HCT116 (cell line): Measurements from ENCODE around the gene PSTPIP2. TPM values are rescaled to one million over a fixed set of nuclear protein-coding genes. Genes with fewer than 3 reads are reported as not detected.

Source experiments
- ATAC-seq: fragments of 200-7000 bp; cut with Tn5 transposase; 2 replicates; pipeline ENCODE4 v1.9.1; 2020; ENCODE audit warnings: mild to moderate bottlenecking, moderate library complexity
- BruUV-seq: library from RNA; stranded (reverse); fragments of 400-500 nt; replicated peaks from 2 replicates; lab custom pipeline; 2021; lab: Mats Ljungman, UMichigan
- CTCF ChIA-PET: fragments of 300-600 bp; sonication (Branson Sonifier 250); formaldehyde crosslinking; loops from one replicate; lab custom pipeline; 2021; ENCODE audit warnings: antibody characterized with exemption; lab: Charles Lee
- POLR2A ChIA-PET: fragments of 300-600, 350-600 bp; sonication (Branson Sonifier 250); formaldehyde crosslinking; loops from one replicate; lab custom pipeline; 2021; ENCODE audit warnings: antibody characterized with exemption; lab: Charles Lee
- RAD21 ChIA-PET, 2 experiments: fragments of 300-600 bp; sonication (Branson Sonifier 250); formaldehyde crosslinking; loops; one replicate each; lab custom pipeline; 2023; ENCODE audit warnings: low total read pairs in 2 of 2; ENCODE audit not compliant: uncharacterized antibody in 2 of 2, unreplicated experiment in 2 of 2, low non-redundant PET in 1 of 2; lab: Charles Lee
- DNase-seq: peaks from one replicate; pipeline ENCODE4 v3.0.0-alpha.2; 2010; ENCODE audit warnings: low read depth, low spot score
- H2AFZ ChIP-seq: fragments of 200-600 bp; shearing (Covaris generic), sonication (generic); 2 replicates; pipeline ENCODE4 v1.6.1; 2017; ENCODE audit warnings: low read depth, mixed run types, mixed read lengths, antibody characterized with exemption, low read length; ENCODE audit not compliant: poor library complexity, severe bottlenecking
- H3K27ac ChIP-seq: 2 replicates; pipeline ENCODE4 v1.5.1; 2012; ENCODE audit warnings: low read depth, low read length
- H3K27me3 ChIP-seq: fragments of 200-600 bp; sonication (generic); 2 replicates; pipeline ENCODE4 v1.6.1; 2016; ENCODE audit warnings: mixed run types, low read length, mixed read lengths; ENCODE audit not compliant: insufficient read depth
- H3K36me3 ChIP-seq, 2 experiments: fragments of 200-500 bp in 1 of 2; fragments of 200-600 bp in 1 of 2; sonication (Bioruptor generic) in 1 of 2; sonication (generic) in 1 of 2; 2 replicates each; pipeline versions ENCODE4 v1.5.1 to v1.6.1; 2014 to 2016; ENCODE audit warnings: low read length in 2 of 2, inconsistent platforms in 1 of 2, mixed read lengths in 1 of 2, mixed run types in 1 of 2; ENCODE audit not compliant: insufficient read depth in 2 of 2, control insufficient read depth in 1 of 2
- H3K4me1 ChIP-seq, 2 experiments: fragments of 200-600 bp in 1 of 2; sonication (generic) in 1 of 2; 2 replicates each; pipeline versions ENCODE4 v1.5.1 to v1.6.1; 2012 to 2017; ENCODE audit warnings: low read length in 2 of 2, inconsistent platforms in 1 of 2, mild to moderate bottlenecking in 1 of 2, mixed read lengths in 1 of 2, mixed run types in 1 of 2, moderate library complexity in 1 of 2; ENCODE audit not compliant: insufficient read depth in 2 of 2, control insufficient read depth in 1 of 2
- H3K4me2 ChIP-seq: fragments of 200-600 bp; sonication (generic); 2 replicates; pipeline ENCODE4 v1.6.1; 2017; ENCODE audit warnings: mixed run types, low read length, mixed read lengths
- H3K4me3 ChIP-seq, 2 experiments: fragments of 200-600 bp in 1 of 2; sonication (generic) in 1 of 2; replicated peaks in 1 of 2; 2 replicates each; pipeline ENCODE4 v1.5.1; 2011 to 2016; ENCODE audit warnings: low read length in 2 of 2, control low read depth in 1 of 2, low read depth in 1 of 2, mild to moderate bottlenecking in 1 of 2, mixed read lengths in 1 of 2, mixed run types in 1 of 2
- H3K79me2 ChIP-seq: fragments of 200-600 bp; sonication (generic); 2 replicates; pipeline ENCODE4 v1.6.1; 2017; ENCODE audit warnings: mild to moderate bottlenecking, mixed run types, low read length, moderate library complexity, mixed read lengths; ENCODE audit not compliant: insufficient read depth
- H3K9ac ChIP-seq: fragments of 200-600 bp; sonication (generic); 2 replicates; pipeline ENCODE4 v1.6.1; 2016; ENCODE audit warnings: low read length, mixed read lengths
- H3K9me2 ChIP-seq: fragments of 200-600 bp; sonication (generic), shearing (Covaris generic); 2 replicates; pipeline ENCODE4 v1.6.1; 2017; ENCODE audit warnings: mixed run types, mild to moderate bottlenecking, moderate library complexity; ENCODE audit not compliant: insufficient read depth
- H3K9me3 ChIP-seq, 2 experiments: fragments of 200-500 bp in 1 of 2; fragments of 200-600 bp in 1 of 2; sonication (Bioruptor generic) in 1 of 2; sonication (generic) in 1 of 2; 2 replicates each; pipeline ENCODE4 v1.6.1; 2014 to 2017; ENCODE audit warnings: low read length in 2 of 2, mixed read lengths in 2 of 2, inconsistent platforms in 1 of 2, low read depth in 1 of 2, mild to moderate bottlenecking in 1 of 2, mixed run types in 1 of 2, moderate library complexity in 1 of 2; ENCODE audit not compliant: control insufficient read depth in 1 of 2, insufficient read depth in 1 of 2
- H4K20me1 ChIP-seq: fragments of 200-600 bp; sonication (generic), shearing (Covaris generic); 2 replicates; pipeline ENCODE4 v1.6.1; 2017; ENCODE audit warnings: mixed run types, mild to moderate bottlenecking, moderate library complexity; ENCODE audit not compliant: insufficient read depth
- CBX3 ChIP-seq: IDR thresholded peaks from 2 replicates; pipeline ENCODE4 v1.6.1; 2012; ENCODE audit warnings: low read depth
- ELF1 ChIP-seq: IDR thresholded peaks from 2 replicates; pipeline ENCODE4 v1.6.1; 2012; ENCODE audit warnings: low read depth, borderline replicate concordance
- EZH2 ChIP-seq: fragments of 200-600 bp; sonication (generic); IDR thresholded peaks from 2 replicates; pipeline ENCODE4 v1.6.1; 2017; ENCODE audit warnings: antibody characterized with exemption, mixed run types
- POLR2A ChIP-seq: IDR thresholded peaks from 2 replicates; pipeline ENCODE4 v1.7.0; 2011; ENCODE audit warnings: borderline replicate concordance; ENCODE audit not compliant: insufficient read depth, insufficient read length; ENCODE audit errors: extremely low read depth
- POLR2AphosphoS5 ChIP-seq: IDR thresholded peaks from 2 replicates; pipeline ENCODE4 v1.6.1; 2011; ENCODE audit warnings: mild to moderate bottlenecking, low read depth, low read length, moderate library complexity
- SP1 ChIP-seq: IDR thresholded peaks from 2 replicates; pipeline ENCODE4 v1.6.1; 2012; ENCODE audit warnings: low read depth
- SRF ChIP-seq: IDR thresholded peaks from 2 replicates; pipeline ENCODE4 v1.6.1; 2012; ENCODE audit warnings: low read depth
- TCF7L2 ChIP-seq: IDR thresholded peaks from 2 replicates; pipeline ENCODE4 v1.7.0; 2011; ENCODE audit warnings: borderline replicate concordance, inconsistent platforms; ENCODE audit not compliant: insufficient read depth, insufficient read length; ENCODE audit errors: extremely low read depth
- YY1 ChIP-seq: IDR thresholded peaks from 2 replicates; pipeline ENCODE4 v1.6.1; 2011; ENCODE audit warnings: low read length, low read depth, moderate library complexity, mild to moderate bottlenecking; ENCODE audit not compliant: insufficient replicate concordance; ENCODE audit errors: extremely low read depth
- ZFX ChIP-seq: fragments of 450-650 bp; IDR thresholded peaks from 2 replicates; pipeline ENCODE4 v1.6.1; 2017
- ZNF274 ChIP-seq: fragments of 200-500 bp; sonication (Bioruptor generic); IDR thresholded peaks from 2 replicates; pipeline ENCODE4 v1.6.1; 2014; ENCODE audit warnings: mild to moderate bottlenecking, low read depth, low read length, inconsistent platforms
- intact Hi-C: fragments of 100-400 bp; cut with micrococcal nuclease; formaldehyde crosslinking; loops from 2 replicates; pipeline ENCODE4 v1.10.0; 2022
- total RNA-seq: library from RNA; stranded (reverse); gene quantifications from one replicate; pipeline ENCODE4 v1.2.1, GENCODE V29; 2021; ENCODE audit not compliant: unreplicated experiment
- TF ChIP-seq, protein P1 (sequence below), 3 experiments: fragments of 200-600 bp in 1 of 3; sonication (generic) in 1 of 3; IDR thresholded peaks in 2 of 3; conservative IDR thresholded peaks in 1 of 3; 2 replicates each; pipeline ENCODE4 v1.5.1; 2012 to 2017; ENCODE audit warnings: low read depth in 2 of 3, low read length in 2 of 3, antibody characterized with exemption in 1 of 3, borderline replicate concordance in 1 of 3, control low read depth in 1 of 3, mild to moderate bottlenecking in 1 of 3, mixed read lengths in 1 of 3, mixed run types in 1 of 3, moderate library complexity in 1 of 3; ENCODE audit not compliant: insufficient read depth in 1 of 3
- TF ChIP-seq, protein P2 (sequence below): IDR thresholded peaks from 2 replicates; pipeline ENCODE4 v1.6.1; 2012
- TF ChIP-seq, protein P3 (sequence below): IDR thresholded peaks from 2 replicates; pipeline ENCODE4 v1.6.1; 2012; ENCODE audit warnings: low read depth

PSTPIP2 gene
- total RNA-seq, 1 experiment from 2014 or later: 20.0 TPM

DNA sequence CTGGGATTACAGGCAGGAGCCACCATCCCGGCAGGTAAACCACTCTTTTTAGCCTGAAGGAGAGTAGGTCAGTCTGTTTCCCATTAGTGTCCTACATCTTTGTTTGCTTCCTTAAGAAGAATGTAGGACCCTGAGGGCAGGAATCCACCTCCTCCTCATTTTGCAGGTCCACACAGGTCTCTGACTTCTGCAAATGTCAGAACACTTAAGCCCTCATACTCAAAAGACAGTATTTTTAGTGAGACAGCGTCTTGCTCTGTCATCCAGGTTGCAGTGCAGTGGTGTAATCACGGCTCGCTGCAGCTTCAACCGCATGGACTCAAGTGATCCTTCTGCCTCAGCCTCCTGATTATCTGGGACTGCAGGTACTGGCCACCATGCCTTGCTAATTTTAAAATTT, 9.3 kb downstream of the PSTPIP2 start:
- Histone ChIP-seq H3K9me2 (no peaks in the 10 kb centered on the region), H3K4me2 (no peak overlapping the region), H3K27ac (no peak overlapping the region), H3K9me3 (no peaks in the 10 kb centered on the region), H3K9ac (no peak overlapping the region), H3K36me3 (no peaks in the 10 kb centered on the region), H4K20me1 (no peaks in the 10 kb centered on the region), H3K79me2 (no peaks in the 10 kb centered on the region), H3K4me1 (peaks cover 7 to 17% of the 10 kb centered on the region in 2 experiments; a peak in 3 of 4 replicates), H2AFZ (no peak overlapping the region), H3K27me3 (no peaks in the 10 kb centered on the region), H3K4me3 (no peak overlapping the region)
- DNase-seq: no peak
- POLR2A ChIA-PET: no interaction called here
- CTCF ChIA-PET: no interaction called here
- no peak for ATAC-seq
- RAD21 ChIA-PET: no interaction called here
- BruUV-seq: no TSS peak
- intact Hi-C loops: no loop called here
- no peak for TF ChIP-seq TCF7L2
- 0 out of 2 replicates have a peak, but pooled peaks have one; percentile 11 for TF ChIP-seq ZFX

DNA sequence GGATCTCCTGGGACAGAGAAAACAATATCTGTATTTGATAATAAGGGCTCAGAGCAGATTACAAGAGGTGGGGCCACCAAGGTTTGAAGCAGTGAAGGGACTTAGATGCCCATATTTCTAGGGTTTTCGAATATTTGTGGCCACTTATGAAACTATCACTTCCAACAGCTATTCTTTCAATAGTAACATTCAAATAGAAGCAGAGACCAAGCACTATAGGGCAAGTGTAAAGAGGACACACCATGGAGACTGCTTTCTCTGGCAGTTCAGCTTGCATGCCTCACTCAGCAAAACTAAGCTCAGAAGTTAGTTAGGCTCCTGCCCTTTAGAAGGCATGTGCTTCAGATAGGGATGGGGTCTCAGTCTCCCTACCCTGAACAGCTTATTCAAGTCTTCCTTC, 10.3 kb downstream of the PSTPIP2 start:
- Histone ChIP-seq H3K27me3 (no peaks in the 10 kb centered on the region), H3K9me3 (no peaks in the 10 kb centered on the region), H3K4me2 (no peak overlapping the region), H3K4me1 (peaks cover 7 to 12% of the 10 kb centered on the region in 2 experiments; a peak in 3 of 4 replicates), H3K9ac (no peak overlapping the region), H3K27ac (no peak overlapping the region), H3K9me2 (no peaks in the 10 kb centered on the region), H3K36me3 (no peaks in the 10 kb centered on the region), H2AFZ (no peak overlapping the region), H3K4me3 (no peak overlapping the region), H3K79me2 (no peaks in the 10 kb centered on the region), H4K20me1 (no peaks in the 10 kb centered on the region)
- BruUV-seq: no TSS peak
- ATAC-seq (no peak), DNase-seq (no peak)
- ChIA-PET RAD21 (no interaction called here), POLR2A (interaction anchor here (0.9 kb wide), 1 partner anchor 10 kb away, joined by 3 read pairs; the partner anchor contains the start of gene PSTPIP2), CTCF (no interaction called here)
- intact Hi-C loops: no loop called here
- TF ChIP-seq POLR2A (no peak), ELF1 (no peak), SP1 (no peak), CBX3 (no peak), ZNF274 (no peak), SRF (no peak), YY1 (no peak), POLR2AphosphoS5 (no peak), EZH2 (no peak)
- TF ChIP-seq, protein P1, sequence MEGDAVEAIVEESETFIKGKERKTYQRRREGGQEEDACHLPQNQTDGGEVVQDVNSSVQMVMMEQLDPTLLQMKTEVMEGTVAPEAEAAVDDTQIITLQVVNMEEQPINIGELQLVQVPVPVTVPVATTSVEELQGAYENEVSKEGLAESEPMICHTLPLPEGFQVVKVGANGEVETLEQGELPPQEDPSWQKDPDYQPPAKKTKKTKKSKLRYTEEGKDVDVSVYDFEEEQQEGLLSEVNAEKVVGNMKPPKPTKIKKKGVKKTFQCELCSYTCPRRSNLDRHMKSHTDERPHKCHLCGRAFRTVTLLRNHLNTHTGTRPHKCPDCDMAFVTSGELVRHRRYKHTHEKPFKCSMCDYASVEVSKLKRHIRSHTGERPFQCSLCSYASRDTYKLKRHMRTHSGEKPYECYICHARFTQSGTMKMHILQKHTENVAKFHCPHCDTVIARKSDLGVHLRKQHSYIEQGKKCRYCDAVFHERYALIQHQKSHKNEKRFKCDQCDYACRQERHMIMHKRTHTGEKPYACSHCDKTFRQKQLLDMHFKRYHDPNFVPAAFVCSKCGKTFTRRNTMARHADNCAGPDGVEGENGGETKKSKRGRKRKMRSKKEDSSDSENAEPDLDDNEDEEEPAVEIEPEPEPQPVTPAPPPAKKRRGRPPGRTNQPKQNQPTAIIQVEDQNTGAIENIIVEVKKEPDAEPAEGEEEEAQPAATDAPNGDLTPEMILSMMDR (IDR thresholded peaks at IDR 0.05 in 2 of 3, conservative IDR thresholded peaks at IDR 0.05 in 1 of 3; ENCODE audit: borderline replicate concordance in 1 of 3, insufficient read depth in 1 of 3, low read depth in 2 of 3, low read length in 2 of 3): no peak
- TF ChIP-seq, protein P2, sequence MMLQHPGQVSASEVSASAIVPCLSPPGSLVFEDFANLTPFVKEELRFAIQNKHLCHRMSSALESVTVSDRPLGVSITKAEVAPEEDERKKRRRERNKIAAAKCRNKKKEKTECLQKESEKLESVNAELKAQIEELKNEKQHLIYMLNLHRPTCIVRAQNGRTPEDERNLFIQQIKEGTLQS: no peak
- TF ChIP-seq, protein P3, sequence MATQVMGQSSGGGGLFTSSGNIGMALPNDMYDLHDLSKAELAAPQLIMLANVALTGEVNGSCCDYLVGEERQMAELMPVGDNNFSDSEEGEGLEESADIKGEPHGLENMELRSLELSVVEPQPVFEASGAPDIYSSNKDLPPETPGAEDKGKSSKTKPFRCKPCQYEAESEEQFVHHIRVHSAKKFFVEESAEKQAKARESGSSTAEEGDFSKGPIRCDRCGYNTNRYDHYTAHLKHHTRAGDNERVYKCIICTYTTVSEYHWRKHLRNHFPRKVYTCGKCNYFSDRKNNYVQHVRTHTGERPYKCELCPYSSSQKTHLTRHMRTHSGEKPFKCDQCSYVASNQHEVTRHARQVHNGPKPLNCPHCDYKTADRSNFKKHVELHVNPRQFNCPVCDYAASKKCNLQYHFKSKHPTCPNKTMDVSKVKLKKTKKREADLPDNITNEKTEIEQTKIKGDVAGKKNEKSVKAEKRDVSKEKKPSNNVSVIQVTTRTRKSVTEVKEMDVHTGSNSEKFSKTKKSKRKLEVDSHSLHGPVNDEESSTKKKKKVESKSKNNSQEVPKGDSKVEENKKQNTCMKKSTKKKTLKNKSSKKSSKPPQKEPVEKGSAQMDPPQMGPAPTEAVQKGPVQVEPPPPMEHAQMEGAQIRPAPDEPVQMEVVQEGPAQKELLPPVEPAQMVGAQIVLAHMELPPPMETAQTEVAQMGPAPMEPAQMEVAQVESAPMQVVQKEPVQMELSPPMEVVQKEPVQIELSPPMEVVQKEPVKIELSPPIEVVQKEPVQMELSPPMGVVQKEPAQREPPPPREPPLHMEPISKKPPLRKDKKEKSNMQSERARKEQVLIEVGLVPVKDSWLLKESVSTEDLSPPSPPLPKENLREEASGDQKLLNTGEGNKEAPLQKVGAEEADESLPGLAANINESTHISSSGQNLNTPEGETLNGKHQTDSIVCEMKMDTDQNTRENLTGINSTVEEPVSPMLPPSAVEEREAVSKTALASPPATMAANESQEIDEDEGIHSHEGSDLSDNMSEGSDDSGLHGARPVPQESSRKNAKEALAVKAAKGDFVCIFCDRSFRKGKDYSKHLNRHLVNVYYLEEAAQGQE: no peak
